ENCODE measurements around the gene LGALS1. TPM values are rescaled to one million over a fixed set of nuclear protein-coding genes. Genes with fewer than 3 reads are reported as not detected.

LGALS1 gene
- total RNA-seq, 1 experiment from 2014 or later: 32.8 TPM

GRCh38 chr22:37657590-37658132, 17.8 kb upstream of the LGALS1 start:
- no CpG with 5 or more reads among the region's 6 CpGs for WGBS (ENCODE audit: extremely low coverage, insufficient read length, low lambda C conversion rate)
- H3K23me2 ChIP-seq (ENCODE audit: insufficient read length, low read depth, low read length, poor library complexity, severe bottlenecking): peaks cover 7% of the 10 kb centered on the region

More at GRCh38 chr22:37657590-37658132, 17.8 kb upstream of the LGALS1 start:
- Histone ChIP-seq H3K4ac (ENCODE audit: low read depth, low read length) (no peak overlapping the region), H3K9ac (ENCODE audit: extremely low read depth, insufficient read length, low read length) (no peak overlapping the region), H4K91ac (ENCODE audit: insufficient read length, low read depth, low read length) (no peak overlapping the region), H3K56ac (ENCODE audit: insufficient read length, low read depth, low read length) (no peak overlapping the region), H2AK5ac (ENCODE audit: insufficient read length, low read length) (no peak overlapping the region), H3K4me2 (ENCODE audit: insufficient read depth, insufficient read length, low read length) (peak overlapping the region; percentile 86), H3K4me1 (ENCODE audit: insufficient read depth, low read length) (peaks cover 2% of the 10 kb centered on the region; the same call in 1 of the 2 replicates), H4K8ac (replicated peaks; ENCODE audit: insufficient read length, low read depth, low read length) (no peak overlapping the region), H3K79me2 (ENCODE audit: insufficient read depth, low read length) (peaks cover 22% of the 10 kb centered on the region; the same call in 1 of the 2 replicates), H4K20me1 (ENCODE audit: control insufficient read depth, insufficient read depth, insufficient read length) (no peaks in the 10 kb centered on the region), H3K27ac (ENCODE audit: insufficient read length, low read depth, low read length) (peak overlapping the region; percentile 2), H3K9me3 (ENCODE audit: control insufficient read depth, low read depth, low read length) (no peaks in the 10 kb centered on the region), H3T11ph (ENCODE audit: low read length) (no peak overlapping the region), H3K23ac (ENCODE audit: insufficient read length, low read depth, low read length) (no peak overlapping the region), H2BK5ac (ENCODE audit: insufficient read length, low read length) (no peak overlapping the region), H2BK120ac (ENCODE audit: low read depth, low read length, poor library complexity, severe bottlenecking) (no peak overlapping the region), H3K18ac (ENCODE audit: insufficient read length, low read depth, low read length) (no peak overlapping the region), H2AFZ (ENCODE audit: low read length) (peak overlapping the region; percentile 89), H2BK20ac (ENCODE audit: low read depth, low read length, poor library complexity, severe bottlenecking) (no peak overlapping the region), H2BK15ac (ENCODE audit: low read depth, low read length) (no peak overlapping the region), H3K27me3 (ENCODE audit: insufficient read depth, low read length) (no peaks in the 10 kb centered on the region), H3K79me1 (ENCODE audit: insufficient read depth, low read depth, low read length, poor library complexity, severe bottlenecking) (peaks cover 8% of the 10 kb centered on the region), H3K14ac (ENCODE audit: insufficient read depth, low read length) (no peak overlapping the region), H4K5ac (ENCODE audit: insufficient read length, low read depth, low read length) (no peak overlapping the region), H2BK12ac (ENCODE audit: insufficient read length, low read depth, low read length) (no peak overlapping the region)
- peaks cover 5 to 27% (median 24%) of the 10 kb centered on the region in 3 experiments; a peak in 6 of 7 replicates for H3K36me3 Mint-ChIP-seq (ENCODE audit: insufficient read depth in 1 of 3, low read depth in 3 of 3)
- peaks cover 22 to 23% of the 10 kb centered on the region in 2 experiments for H3K4me1 Mint-ChIP-seq
- H3K4me3 Mint-ChIP-seq: peak overlapping the region; percentile 82 to 89
- H3K27me3 Mint-ChIP-seq (ENCODE audit: low read depth): no peaks in the 10 kb centered on the region
- no peak for DNase-seq
- no peaks in the 10 kb centered on the region; a peak in 1 of 5 replicates for H3K9me3 Mint-ChIP-seq
- H3K27ac Mint-ChIP-seq: peak overlapping the region in 1 of 3 experiments; percentile 97; a peak in 4 of 7 replicates
- TF ChIP-seq CTCF (conservative IDR thresholded peaks at IDR 0.05): no peak
